Nephron progenitor cell (in vitro differentiated cells): ENCODE measurements around the gene C11orf21.

Experiments used
- DNase-seq: peaks from one replicate; pipeline ENCODE4 v3.0.0; 2021
- H3K27ac Mint-ChIP-seq: 2 replicates; pipeline ENCODE4 v1.8.0; 2021; ENCODE audit warnings: mild to moderate bottlenecking, moderate library complexity, mixed read lengths
- H3K27me3 Mint-ChIP-seq: 2 replicates; pipeline ENCODE4 v1.8.0; 2021; ENCODE audit warnings: mild to moderate bottlenecking, low read depth, mixed read lengths; ENCODE audit not compliant: poor library complexity
- H3K36me3 Mint-ChIP-seq: 2 replicates; pipeline ENCODE4 v1.8.0; 2021; ENCODE audit warnings: low read depth, mixed read lengths
- H3K4me1 Mint-ChIP-seq: 2 replicates; pipeline ENCODE4 v1.8.0; 2021; ENCODE audit warnings: mixed read lengths
- H3K4me3 Mint-ChIP-seq: 2 replicates; pipeline ENCODE4 v1.8.0; 2021; ENCODE audit warnings: mild to moderate bottlenecking, moderate library complexity, mixed read lengths
- H3K9me3 Mint-ChIP-seq: 2 replicates; pipeline ENCODE4 v1.8.0; 2021; ENCODE audit warnings: mild to moderate bottlenecking, moderate library complexity, mixed read lengths
- TF ChIP-seq, protein P1 (sequence below): fragments of 200-600 bp; sonication (generic); IDR thresholded peaks from 2 replicates; pipeline ENCODE4 v1.5.0; 2021; ENCODE audit warnings: antibody characterized with exemption

C11orf21 gene

DNA sequence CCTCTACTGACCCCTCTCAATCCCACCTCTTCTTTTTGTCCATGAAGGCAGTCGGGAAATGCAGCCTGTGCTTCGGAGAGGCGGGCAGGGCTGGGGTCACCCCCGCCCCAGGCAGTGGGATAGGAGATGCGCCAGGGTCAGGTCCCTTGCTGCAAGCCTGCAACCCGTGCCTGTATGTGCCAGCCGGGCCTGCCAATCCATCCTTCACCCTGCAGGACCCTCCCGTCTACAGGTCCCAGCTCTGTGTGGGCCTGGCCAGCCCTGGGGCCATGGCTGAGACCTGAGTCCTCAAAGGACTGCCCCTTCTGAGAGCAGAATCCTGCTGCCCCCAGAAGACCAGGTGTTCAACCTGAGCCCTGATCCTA lies 42.3 kb downstream of the C11orf21 start:
- Mint-ChIP-seq H3K4me3 (no peak overlapping the region), H3K9me3 (peaks cover 8% of the 10 kb centered on the region), H3K27ac (no peak overlapping the region), H3K36me3 (no peaks in the 10 kb centered on the region), H3K4me1 (peaks cover 17% of the 10 kb centered on the region), H3K27me3 (peaks cover 14% of the 10 kb centered on the region)
- TF ChIP-seq, protein P1, sequence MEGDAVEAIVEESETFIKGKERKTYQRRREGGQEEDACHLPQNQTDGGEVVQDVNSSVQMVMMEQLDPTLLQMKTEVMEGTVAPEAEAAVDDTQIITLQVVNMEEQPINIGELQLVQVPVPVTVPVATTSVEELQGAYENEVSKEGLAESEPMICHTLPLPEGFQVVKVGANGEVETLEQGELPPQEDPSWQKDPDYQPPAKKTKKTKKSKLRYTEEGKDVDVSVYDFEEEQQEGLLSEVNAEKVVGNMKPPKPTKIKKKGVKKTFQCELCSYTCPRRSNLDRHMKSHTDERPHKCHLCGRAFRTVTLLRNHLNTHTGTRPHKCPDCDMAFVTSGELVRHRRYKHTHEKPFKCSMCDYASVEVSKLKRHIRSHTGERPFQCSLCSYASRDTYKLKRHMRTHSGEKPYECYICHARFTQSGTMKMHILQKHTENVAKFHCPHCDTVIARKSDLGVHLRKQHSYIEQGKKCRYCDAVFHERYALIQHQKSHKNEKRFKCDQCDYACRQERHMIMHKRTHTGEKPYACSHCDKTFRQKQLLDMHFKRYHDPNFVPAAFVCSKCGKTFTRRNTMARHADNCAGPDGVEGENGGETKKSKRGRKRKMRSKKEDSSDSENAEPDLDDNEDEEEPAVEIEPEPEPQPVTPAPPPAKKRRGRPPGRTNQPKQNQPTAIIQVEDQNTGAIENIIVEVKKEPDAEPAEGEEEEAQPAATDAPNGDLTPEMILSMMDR: no peak
- DNase-seq: no peak

DNA sequence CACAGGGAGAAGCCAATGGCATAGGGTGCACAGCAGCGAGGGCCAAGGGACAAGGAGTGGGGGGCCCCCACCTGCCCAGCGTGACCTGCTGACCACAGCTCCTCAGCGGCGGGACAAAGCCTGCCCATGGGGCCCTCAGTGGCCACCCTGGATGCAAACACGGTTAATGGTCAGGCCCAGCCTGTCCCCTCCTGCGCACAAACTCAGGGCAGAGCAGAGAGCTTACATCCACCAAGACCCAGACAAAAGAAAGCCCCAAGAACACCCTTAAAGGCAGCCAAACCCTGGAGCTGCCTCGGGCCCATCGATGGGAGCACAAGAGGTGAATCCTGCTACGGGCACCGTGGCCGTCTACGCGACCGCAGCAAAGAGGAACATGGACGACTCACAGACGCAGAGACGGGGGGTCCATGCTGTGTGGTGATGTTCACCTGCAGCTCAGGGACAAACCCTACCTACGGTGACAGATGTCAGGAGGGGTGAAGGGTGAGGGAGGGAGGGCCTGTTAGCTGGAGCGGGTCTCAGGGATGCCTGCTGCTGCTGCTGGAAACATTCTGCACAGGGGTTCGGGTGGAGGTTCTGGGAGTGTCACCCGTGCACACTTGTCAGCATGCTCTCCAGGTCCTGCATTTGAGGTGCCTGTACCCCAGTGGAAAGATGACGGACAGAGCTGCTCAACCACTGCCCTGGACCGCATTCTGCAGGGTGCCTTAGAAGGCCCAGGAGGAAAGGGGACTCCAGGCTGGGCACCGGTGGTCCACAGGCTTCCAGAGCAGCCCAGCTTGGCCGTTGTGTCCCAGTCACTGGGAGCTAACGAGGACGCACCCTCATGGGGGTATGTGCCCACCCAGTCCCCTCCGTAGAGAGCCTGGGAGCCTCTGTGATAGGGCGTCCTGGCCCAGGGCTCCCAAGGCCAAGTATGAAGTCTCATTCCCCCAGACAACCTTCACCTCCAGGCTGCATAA lies 42.9 kb downstream of the C11orf21 start:
- Mint-ChIP-seq H3K9me3 (peaks cover 12% of the 10 kb centered on the region), H3K4me1 (peaks cover 17% of the 10 kb centered on the region), H3K4me3 (no peak overlapping the region), H3K27me3 (peaks cover 9% of the 10 kb centered on the region), H3K36me3 (no peaks in the 10 kb centered on the region), H3K27ac (peak overlapping the region; percentile 90)
- DNase-seq: no peak
- TF ChIP-seq, protein P1: no peak

DNA sequence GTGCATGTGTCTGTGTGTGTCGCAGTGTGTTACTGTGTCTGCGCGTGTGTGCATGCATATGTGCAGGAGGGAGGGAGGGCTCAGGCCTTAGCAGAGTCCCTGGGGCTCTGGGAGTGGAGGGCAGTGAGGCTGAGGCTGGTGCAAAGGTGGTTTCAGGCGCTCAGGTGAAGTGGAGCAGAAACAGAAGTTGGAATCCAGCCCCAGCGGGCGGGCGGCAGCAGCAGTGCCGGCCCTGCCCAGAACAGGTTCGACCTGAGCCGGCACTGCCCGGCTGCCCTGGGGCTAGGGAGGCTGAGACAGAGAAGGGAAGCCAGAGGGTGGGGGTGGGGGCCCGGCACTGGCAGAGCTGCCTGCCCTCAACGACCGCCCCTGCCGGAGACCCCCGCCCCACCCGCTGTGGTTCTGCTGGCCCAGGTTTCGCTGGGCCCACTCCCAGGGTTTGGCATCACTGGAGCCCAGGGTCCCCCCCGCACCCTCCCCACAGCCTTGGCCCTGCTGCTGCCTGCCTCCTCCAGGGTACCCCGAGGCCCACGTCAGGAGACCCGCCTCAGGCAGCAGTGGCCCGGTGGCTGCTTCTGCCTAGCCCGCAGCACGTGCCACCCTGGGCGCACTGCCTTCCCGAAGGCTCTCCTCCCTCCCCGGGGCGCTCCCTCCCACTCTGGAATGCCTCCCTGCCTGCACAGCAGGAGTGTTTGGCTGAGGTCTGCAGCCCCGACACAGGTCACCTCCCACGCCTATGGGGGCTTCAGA lies 44.6 kb downstream of the C11orf21 start:
- no peak overlapping the region for H3K27ac Mint-ChIP-seq
- H3K4me1 Mint-ChIP-seq: peaks cover 11% of the 10 kb centered on the region
- peaks cover 18% of the 10 kb centered on the region for H3K9me3 Mint-ChIP-seq
- peaks cover 9% of the 10 kb centered on the region for H3K27me3 Mint-ChIP-seq
- no peak overlapping the region for H3K4me3 Mint-ChIP-seq
- TF ChIP-seq, protein P1: no peak
- no peaks in the 10 kb centered on the region for H3K36me3 Mint-ChIP-seq
- no peak for DNase-seq

DNA sequence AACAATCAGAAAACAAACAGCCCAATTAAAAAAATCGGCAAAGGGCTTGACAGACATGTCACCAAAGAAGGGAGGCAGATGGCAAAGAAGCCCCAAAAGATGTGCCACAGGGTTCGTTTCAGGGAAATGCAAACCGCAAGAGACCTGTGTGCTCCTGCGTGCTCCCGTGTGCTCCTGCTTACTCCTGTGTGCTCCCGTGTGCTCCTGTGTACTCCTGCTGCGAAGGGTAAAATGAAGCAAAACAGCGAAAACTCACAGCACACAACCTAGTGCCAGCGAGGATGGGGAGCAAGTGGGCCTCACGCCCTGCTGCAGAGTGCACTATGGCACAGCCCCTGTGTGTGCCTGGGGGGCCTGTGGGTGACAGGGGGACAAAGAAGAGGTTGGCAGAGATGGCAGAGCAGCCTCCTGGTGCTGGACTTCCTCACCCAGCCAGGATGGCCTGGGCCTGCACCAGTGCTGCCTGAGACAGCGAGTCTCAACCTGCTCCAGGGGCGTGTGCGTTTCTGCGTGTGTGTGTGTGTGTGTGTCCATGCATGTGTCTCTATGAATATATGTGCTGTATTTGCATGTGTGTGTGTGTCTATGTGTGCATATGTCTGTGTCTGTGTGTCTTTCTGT lies 45.3 kb downstream of the C11orf21 start:
- H3K4me1 Mint-ChIP-seq: peaks cover 6% of the 10 kb centered on the region
- no peaks in the 10 kb centered on the region for H3K36me3 Mint-ChIP-seq
- peaks cover 9% of the 10 kb centered on the region for H3K27me3 Mint-ChIP-seq

DNA sequence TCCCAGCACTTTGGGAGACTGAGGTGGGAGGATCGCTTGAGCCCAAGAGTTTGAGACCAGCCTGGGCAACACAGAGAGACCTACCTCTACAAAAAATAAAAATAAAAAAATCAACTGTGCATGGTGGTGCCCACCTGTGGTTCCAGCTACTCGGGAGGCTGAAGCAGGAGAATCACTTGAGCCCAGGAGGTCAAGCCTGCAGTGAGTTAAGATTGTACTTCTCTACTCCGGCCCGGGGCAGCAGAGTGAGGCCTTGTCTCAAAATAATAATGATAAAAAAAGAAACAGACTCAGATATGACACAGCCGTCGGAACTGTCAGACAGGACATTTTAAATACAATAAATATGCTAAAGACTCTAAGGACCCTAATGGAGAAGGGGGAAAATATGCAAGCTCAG lies 49.7 kb downstream of the C11orf21 start:
- TF ChIP-seq, protein P1: no peak

More for the DNA sequence above, 45.3 kb downstream of the C11orf21 start:
- no peak overlapping the region for H3K4me3 Mint-ChIP-seq
- peaks cover 18% of the 10 kb centered on the region for H3K9me3 Mint-ChIP-seq
- TF ChIP-seq, protein P1: no peak
- no peak for DNase-seq
- no peak overlapping the region for H3K27ac Mint-ChIP-seq

More for the DNA sequence above, 49.7 kb downstream of the C11orf21 start:
- H3K4me1 Mint-ChIP-seq: peaks cover 19% of the 10 kb centered on the region
- H3K36me3 Mint-ChIP-seq: no peaks in the 10 kb centered on the region
- H3K4me3 Mint-ChIP-seq: no peak overlapping the region
- no peak for DNase-seq
- peaks cover 24% of the 10 kb centered on the region for H3K9me3 Mint-ChIP-seq
- H3K27ac Mint-ChIP-seq: no peak overlapping the region
- H3K27me3 Mint-ChIP-seq: peaks cover 20% of the 10 kb centered on the region
